Measurements from ENCODE around the gene ZNF782.
"Not testable (repeated sequence)": the region's sequence is repeated elsewhere in the genome, so short reads cannot be mapped to it uniquely, and the experiment has no call there.

Gene ZNF782

GRCh38 chr9:96853781-96854650, at the start of gene ZNF782:
Gene ZNF782 (minus strand): TSS chr9:96854514. CDS start chr9:96851961, 2,553 bp downstream.
- peak; percentile 63 to 73 for DNase-seq (ENCODE audit: low read depth in 1 of 2, low spot score in 1 of 2)

- DNase-seq (ENCODE audit: low read depth in 1 of 2, low spot score in 1 of 2), result not testable (repeated sequence)
Measured at GRCh38 chr9:96900010-96900409, 45.7 kb upstream of the ZNF782 start.

GRCh38 chr9:96892131-96892530, 37.8 kb upstream of the ZNF782 start:
- no peak for DNase-seq (ENCODE audit: low read depth in 1 of 2, low spot score in 1 of 2)

GRCh38 chr9:96888591-96888990, 34.3 kb upstream of the ZNF782 start:
- DNase-seq (ENCODE audit: low read depth in 1 of 2, low spot score in 1 of 2), result no peak

GRCh38 chr9:96885424-96885823, 31.1 kb upstream of the ZNF782 start:
- DNase-seq (ENCODE audit: low read depth in 1 of 2, low spot score in 1 of 2), result no peak

GRCh38 chr9:96884443-96884842, 30.1 kb upstream of the ZNF782 start:
- DNase-seq (ENCODE audit: low read depth in 1 of 2, low spot score in 1 of 2), result no peak

- DNase-seq (ENCODE audit: low read depth in 1 of 2, low spot score in 1 of 2), result no peak
Measured at GRCh38 chr9:96883922-96884321, 29.6 kb upstream of the ZNF782 start.

GRCh38 chr9:96877269-96877668, 23.0 kb upstream of the ZNF782 start:
- DNase-seq (ENCODE audit: low read depth in 1 of 2, low spot score in 1 of 2), result no peak

GRCh38 chr9:96875461-96876142, 21.3 kb upstream of the ZNF782 start:
- DNase-seq (ENCODE audit: low read depth in 1 of 2, low spot score in 1 of 2), result no peak

GRCh38 chr9:96874947-96875460, 20.7 kb upstream of the ZNF782 start:
- no peak for DNase-seq (ENCODE audit: low read depth in 1 of 2, low spot score in 1 of 2)

- no peak for DNase-seq (ENCODE audit: low read depth in 1 of 2, low spot score in 1 of 2)
Measured at GRCh38 chr9:96874201-96874785, 20.0 kb upstream of the ZNF782 start.

GRCh38 chr9:96871176-96871575, 16.9 kb upstream of the ZNF782 start:
- DNase-seq (ENCODE audit: low read depth in 1 of 2, low spot score in 1 of 2), result no peak

- no peak for DNase-seq (ENCODE audit: low read depth in 1 of 2, low spot score in 1 of 2)
Measured at GRCh38 chr9:96868709-96869108, 14.4 kb upstream of the ZNF782 start.

- no peak for DNase-seq (ENCODE audit: low read depth in 1 of 2, low spot score in 1 of 2)
Measured at GRCh38 chr9:96867079-96867804, 12.9 kb upstream of the ZNF782 start.

- DNase-seq (ENCODE audit: low read depth in 1 of 2, low spot score in 1 of 2), result not testable (repeated sequence)
Measured at GRCh38 chr9:96865240-96865639, 10.9 kb upstream of the ZNF782 start.

- no peak for DNase-seq (ENCODE audit: low read depth in 1 of 2, low spot score in 1 of 2)
Measured at GRCh38 chr9:96859461-96860198, 5.3 kb upstream of the ZNF782 start.

- DNase-seq (ENCODE audit: low read depth in 1 of 2, low spot score in 1 of 2), result no peak
Measured at GRCh38 chr9:96858670-96859069, 4.4 kb upstream of the ZNF782 start.

- no peak for DNase-seq (ENCODE audit: low read depth in 1 of 2, low spot score in 1 of 2)
Measured at GRCh38 chr9:96858018-96858573, 3.8 kb upstream of the ZNF782 start.

- DNase-seq (ENCODE audit: low read depth in 1 of 2, low spot score in 1 of 2), result peak; percentile 45 to 49
Measured at GRCh38 chr9:96856363-96857286, 2.3 kb upstream of the ZNF782 start.

All from activated T-helper 1 cell treated with anti-CD3 and anti-CD28 coated beads, Interleukin-2, amount 50 U/mL, for 16 hours (primary cell).